Measurements from ENCODE around the gene SNRNP35.
"Not testable (repeated sequence)": the region's sequence is repeated elsewhere in the genome, so short reads cannot be mapped to it uniquely, and the experiment has no call there.

SNRNP35 gene

GRCh38 chr12:123449249-123449733, 8.6 kb upstream of the SNRNP35 start:
- no peak for DNase-seq (ENCODE audit: low read depth)

DNA sequence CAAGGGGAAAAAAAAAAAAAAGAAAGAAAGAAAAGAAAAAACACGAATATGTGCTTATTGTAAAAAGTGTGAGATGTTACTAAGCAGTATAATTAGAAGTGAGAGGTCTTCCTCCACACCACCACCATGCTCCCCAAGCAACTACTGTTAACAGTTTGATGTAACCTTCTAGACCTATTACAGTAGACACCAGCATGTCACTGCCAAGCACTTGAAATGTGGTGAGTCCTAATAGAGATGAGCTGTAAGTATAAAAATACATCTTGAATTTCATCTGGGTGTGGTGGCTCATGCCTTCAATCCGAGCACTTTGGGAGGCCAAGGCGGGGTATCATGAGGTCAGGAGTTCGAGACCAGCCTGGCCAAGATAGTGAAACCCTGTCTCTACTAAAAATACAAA, 8.1 kb upstream of the SNRNP35 start:
- DNase-seq (ENCODE audit: low read depth), result no peak

DNA sequence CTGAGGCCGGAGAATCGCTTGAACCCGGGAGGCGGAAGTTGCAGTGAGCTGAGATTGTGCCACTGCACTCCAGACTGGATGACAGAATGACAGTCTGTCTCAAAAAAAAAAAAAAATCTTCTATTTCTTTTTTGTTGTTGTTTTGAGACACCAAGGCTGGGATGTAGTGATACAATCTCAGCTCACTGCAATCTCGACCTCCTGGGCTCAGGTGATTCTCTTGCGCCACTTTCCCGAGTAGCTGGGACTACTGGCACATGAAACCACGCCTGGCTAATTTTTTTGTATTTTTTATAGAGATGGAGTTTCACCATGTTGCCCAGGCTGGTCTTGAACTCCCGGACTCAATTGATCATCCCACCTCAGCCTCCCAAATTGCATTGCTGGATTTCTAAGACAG, 7.3 kb upstream of the SNRNP35 start:
- DNase-seq (ENCODE audit: low read depth), result no peak

- not testable (repeated sequence) for DNase-seq (ENCODE audit: low read depth)
Measured at GRCh38 chr12:123452276-123452550, 5.7 kb upstream of the SNRNP35 start.

DNA sequence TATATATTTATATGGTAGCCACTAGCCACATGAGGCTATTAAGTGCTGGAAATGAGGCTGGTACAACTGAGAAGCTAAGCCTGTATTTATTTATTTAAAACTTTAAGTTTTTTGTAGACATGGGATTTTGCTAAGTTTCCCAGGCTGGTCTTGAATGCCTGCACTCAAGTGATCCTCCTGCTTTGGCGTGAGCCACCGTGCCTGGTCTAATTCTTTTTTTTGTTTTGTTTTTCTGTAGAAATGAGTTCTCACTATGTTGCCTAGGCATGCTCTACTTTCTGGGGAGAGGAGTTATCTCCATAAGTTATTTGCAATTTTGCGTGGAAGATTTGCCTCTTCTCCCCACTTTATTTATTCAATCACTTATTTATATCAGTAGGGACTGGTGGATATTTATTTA, 4.8 kb upstream of the SNRNP35 start:
- DNase-seq (ENCODE audit: low read depth), result no peak

DNA sequence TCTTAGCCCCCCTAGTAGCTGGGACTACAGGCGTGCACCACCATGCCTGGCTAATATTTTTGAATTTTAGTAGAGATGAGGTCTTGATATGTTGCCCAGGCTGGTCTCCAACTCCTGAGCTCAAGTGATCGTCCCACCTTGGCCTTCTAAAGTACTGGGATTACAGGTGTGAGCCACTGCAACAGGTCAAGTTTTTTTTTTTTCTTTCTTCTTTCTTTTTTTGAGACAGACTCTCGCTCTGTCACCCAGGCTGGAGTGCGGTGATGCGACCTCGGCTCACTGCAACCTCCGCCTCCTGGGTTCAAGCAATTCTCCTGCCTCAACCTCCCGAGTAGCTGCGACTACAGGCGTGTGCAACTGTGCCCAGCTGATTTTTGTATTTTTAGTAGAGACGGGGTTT, 5.2 kb downstream of the SNRNP35 start:
- not testable (repeated sequence) for DNase-seq (ENCODE audit: low read depth)

- no peak for DNase-seq (ENCODE audit: low read depth)
Measured at GRCh38 chr12:123465084-123465483, 7.1 kb downstream of the SNRNP35 start.

DNA sequence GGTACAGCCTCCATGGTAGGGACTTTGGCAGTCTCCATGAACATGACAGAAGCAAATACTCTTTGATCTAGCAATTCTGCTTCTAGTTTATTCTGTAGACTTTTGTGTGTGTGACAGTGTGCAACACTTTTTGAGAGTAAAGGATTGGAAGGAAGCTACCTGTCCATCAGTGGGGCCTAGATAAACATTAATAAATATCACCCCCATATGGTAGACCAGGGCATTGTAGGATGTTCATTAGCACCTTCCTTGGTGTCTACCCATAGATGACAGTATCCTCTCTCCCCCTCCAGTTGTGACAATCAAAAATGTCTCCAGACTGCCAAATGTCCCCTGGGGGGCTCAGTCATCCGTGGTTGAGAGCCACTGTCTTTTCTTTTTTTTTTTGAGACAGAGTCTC, 10.8 kb downstream of the SNRNP35 start:
- DNase-seq (ENCODE audit: low read depth), result no peak

DNA sequence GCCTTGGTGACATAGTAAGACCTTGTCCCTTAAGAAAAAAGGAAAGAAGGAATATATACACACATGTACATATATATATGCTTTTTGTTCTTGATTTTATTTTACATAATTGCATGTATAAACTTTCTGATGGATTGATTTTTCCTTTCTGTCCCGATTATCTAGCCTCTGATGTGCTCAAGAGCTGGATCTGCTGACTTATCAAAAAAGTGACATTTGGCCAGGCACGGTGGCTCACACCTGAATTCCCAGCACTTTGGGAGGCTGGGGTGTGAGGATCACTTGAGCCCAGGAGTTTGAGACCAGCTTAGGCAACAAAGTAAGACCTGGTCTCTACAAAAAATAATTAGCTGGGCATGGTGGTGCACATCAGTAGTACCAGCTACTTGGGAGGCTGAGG, 12.0 kb downstream of the SNRNP35 start:
- no peak for DNase-seq (ENCODE audit: low read depth)

GRCh38 chr12:123471374-123472068, 13.6 kb downstream of the SNRNP35 start:
- DNase-seq (ENCODE audit: low read depth), result no peak

DNA sequence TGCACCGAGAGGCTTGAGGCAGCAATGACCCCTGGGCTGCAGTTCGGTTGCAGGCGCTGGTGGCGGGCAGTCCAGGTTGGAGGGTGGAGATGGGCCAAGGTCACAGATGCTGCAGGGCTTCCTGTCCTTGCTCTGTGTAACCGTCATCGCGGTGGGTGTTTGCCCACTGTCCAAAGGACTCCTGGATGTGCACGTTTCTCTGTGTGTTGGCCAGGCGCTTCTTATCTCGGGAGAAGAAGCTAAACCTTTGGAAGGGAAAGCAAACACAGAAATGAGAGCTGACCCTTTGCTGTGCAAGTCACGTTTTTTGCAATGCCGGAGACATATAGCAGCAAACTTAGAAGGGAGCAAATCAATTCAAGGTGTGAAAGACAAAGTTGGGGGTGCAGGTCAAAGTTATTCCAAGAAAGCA, 14.5 kb downstream of the SNRNP35 start:
- no peak for DNase-seq (ENCODE audit: low read depth)

DNA sequence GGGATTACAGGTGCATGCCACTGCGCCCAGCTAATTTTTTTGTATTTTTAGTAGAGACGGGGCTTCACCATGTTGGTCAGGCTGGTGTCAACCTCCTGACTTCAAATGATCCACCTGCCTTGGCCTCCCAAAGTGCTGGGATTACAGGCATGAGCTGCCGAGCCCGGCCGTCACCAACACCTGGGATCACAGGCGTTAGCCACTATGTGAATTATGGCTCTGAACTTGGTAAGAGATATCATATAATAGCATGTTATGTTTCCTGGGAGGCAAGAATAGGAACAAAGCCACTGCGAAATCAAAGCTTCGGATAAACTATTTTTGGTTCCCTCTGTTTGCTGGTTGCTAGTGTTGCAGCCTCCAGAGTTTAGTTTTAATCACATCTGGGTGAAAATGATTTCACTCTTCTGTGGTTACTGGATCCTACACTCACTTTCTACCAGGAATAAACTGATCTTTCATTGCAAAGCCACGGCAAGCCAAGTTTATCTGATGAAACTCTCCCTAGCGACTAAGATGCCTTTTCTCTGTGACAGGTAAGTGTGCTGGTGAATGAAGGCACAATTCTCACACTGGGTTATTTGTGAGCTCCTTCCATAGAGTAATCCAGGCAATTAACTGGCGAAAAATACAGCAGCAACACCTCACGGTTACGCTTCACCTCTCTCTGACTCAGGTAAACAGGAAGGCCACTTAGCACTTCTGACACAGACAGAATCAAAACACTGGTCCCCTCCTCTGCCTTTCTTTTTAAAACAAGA, 16.7 kb downstream of the SNRNP35 start:
- DNase-seq (ENCODE audit: low read depth), result no peak

DNA sequence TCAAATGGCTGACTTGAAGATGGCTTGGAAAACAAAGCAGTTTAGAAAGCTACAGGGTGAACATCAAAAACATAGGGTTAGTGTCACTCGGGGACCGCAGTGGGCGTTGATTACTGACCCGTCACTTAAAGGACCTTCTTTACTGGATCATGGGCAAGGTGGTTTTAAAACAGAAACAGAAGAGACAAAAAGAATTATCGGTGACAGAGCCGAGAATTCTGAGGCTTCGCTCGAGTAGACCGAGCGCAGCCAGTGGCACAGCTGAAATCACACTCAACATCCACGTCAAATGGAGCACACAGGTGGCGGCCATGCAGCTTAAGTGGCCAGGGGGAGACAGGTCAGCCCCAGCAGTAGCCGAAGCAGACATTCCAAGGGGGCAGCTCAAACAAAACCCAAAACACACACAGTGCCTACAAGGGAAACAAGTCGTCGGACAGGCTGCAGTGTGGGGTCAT, 17.3 kb downstream of the SNRNP35 start:
- DNase-seq (ENCODE audit: low read depth), result no peak

- no peak for DNase-seq (ENCODE audit: low read depth)
Measured at GRCh38 chr12:123478069-123478468, 20.1 kb downstream of the SNRNP35 start.

DNA sequence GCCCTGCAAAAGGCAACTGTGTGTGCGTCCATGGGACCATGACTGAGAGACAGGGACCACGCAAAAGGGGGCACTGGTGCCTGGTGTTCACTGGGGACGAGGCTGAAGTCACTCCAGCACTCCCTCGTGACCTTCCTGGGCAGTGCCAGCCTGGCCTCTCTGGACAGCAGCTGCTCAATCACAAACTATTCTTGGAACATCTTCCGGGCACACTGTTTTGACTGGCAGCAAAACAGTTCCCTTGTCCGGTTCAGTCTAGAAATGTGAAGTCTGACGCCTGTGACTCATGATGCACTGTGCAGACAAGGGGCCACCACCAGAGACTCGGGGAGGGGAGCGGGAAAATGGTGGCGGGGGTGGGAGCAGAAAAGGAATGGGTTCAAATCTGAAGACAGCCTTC, 20.8 kb downstream of the SNRNP35 start:
- DNase-seq (ENCODE audit: low read depth), result no peak

DNA sequence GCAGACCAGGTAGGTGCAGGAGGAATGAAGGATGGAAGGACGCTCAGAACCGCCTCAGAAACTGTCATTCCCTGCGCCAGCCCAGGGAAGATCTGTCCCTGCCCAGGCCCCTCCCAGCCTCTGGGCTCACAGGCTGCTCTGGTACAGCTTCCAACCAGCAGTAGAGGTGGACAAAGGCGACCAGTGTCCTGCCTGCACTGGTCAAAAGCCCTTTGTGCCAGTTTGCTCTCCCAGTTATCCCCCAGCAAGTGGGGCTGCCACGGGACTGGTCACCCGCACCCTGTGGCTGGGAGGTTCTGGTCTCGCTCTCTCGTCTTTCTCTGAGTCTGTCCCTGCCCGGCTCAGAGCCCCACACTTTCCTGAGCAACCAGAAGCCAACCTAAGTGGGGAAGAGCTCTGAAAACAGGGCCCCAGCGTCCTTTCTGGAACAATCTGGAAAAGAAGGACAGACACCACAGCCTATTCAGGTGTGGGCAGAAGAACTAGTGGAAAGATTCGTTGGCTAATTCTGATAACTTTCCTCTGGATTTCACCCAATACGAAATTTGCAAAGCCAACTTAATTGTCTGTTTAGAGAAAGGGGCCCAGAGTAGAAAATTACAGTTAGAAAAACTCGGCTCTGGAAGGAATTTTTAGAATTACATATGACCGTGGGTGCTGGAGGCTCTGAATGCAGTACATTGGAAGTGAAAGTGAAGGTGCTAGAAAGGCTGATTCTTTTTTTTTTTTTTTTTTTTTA, 21.7 kb downstream of the SNRNP35 start:
- no peak for DNase-seq (ENCODE audit: low read depth)

- not testable (repeated sequence) for DNase-seq (ENCODE audit: low read depth)
Measured at GRCh38 chr12:123481251-123481650, 23.3 kb downstream of the SNRNP35 start.

DNA sequence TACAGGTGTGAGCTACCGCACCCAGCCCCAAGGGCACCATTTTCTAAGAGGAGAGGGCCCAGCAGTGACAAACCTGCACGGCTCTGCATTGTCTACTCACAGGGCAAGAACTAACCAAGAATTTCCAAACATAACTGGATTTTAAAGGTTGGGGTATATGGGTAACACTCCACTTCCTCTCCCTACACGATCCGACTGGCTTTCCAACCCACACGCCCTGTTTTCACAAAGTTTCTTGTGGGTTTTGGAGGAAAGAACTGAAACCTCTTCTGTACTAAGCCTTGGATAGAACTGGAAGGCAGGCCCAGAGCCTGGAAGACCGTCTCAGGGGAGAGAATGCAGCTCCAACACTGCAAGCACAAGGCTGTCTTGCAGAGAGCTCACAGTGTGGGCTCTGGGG, 24.9 kb downstream of the SNRNP35 start:
- no peak for DNase-seq (ENCODE audit: low read depth)

DNA sequence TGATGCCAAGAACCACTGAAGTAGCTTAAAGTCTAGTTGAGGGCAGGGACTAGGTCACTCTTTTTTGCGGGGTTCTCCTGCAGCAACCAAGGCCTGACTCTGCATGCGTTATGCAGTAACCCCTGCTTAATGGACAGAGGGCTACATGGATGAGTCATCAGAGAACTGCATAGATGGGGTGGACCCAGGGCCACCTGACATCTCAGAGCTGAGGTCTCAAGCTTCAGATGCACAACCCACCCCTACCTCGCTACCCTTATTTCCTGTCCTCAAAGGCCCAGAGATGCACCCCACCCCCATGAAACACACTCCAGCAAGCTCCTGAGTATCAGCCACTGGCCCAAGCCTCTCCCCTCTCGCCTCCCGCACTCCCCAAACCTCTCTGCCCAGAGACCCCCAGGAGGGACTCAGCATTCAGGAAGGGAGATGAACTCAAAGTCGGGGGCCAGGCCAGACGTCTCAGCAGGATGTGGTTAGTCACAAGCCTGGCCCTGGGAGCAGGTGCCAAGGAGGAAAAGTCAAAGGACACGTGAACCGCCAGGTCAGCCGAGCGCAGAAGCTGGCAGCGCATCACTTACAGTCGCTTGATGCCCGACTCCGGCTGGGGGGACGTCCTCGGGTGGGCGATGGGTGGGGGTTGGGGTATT, 25.8 kb downstream of the SNRNP35 start:
- no peak for DNase-seq (ENCODE audit: low read depth)

DNA sequence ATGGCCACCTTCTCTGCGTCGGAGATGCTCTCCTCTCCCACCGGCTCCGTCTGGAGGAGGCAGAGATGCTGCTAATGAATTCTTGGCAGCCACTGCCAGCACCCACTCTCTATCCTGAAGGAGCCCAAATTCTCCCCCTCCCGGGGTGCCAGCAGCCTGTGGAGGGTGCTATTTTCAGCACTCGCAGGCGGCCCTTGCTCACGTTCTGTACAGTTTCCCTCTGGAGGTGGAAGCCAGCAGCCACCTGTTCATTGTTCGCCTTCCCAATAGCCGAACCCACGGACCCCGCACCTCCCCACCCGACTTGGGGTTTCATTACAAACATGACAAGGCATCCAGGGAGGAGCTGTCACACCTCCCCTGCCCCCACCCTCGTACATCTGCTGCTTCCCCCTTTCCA, 27.8 kb downstream of the SNRNP35 start:
- no peak for DNase-seq (ENCODE audit: low read depth)

DNA sequence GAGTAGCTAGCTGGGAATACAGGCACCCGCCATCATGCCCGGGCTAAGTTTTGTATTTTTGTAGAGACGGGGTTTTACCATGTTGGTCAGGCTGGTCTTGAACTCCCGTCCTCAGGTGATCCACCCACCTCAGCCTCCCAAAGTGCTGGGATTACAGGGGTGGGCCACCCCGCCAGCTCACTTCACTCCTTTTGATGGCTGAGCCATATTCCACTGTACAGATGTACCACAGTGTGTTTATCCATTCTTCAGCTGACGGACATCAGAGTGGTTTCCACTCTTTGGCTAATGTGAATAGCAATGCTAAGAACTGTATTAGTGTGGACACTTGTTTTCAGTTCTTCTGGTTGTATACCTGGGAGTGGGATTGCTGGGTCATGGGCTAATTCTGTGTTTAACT, 29.5 kb downstream of the SNRNP35 start:
- no peak for DNase-seq (ENCODE audit: low read depth)

DNA sequence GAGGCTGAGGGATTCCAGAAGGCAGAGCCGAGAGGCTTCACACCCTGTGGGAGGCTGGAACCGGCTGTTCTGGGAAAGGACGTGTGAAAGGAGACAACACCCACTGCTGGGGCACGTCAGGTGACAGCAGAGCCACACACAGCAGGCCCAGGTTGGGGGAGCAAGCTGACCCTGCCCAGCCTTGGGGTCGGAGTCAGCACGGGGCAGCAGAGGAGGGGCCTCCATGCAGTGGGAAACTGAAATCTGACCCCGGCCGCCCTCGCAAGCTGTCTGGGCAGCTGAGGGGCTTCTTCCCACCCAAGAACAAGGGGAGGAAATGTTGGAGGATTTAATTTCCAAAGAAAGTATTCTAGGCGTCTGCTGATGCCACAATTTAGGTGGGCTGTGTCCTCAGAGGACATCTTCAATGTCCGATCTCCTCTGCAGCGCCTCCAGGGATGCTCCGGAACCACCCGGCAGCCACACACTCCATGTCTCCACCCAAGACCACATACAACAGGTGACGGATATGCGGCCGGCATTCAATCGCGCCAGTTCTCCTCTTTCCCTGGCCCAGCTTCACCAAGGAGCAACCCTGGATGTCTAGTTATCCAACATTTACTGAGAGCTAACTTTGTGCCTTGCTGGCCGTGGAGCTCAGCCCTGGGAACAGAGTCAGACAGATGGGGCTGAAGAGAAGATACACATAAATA, 30.7 kb downstream of the SNRNP35 start:
- DNase-seq (ENCODE audit: low read depth), result no peak

All from stimulated activated CD8-positive, alpha-beta memory T cell treated with anti-CD3 and anti-CD28 coated beads, Interleukin-15, amount 100 ng/mL, for 24 hours (primary cell).